G401 (cell line): ENCODE results near the gene MRPL27. TPM values are rescaled to one million over a fixed set of nuclear protein-coding genes. Genes with fewer than 3 reads are reported as not detected.

ENCODE experiments used
- DNase-seq: peaks from one replicate; pipeline ENCODE4 v3.0.0-alpha.2; 2015; ENCODE audit warnings: low spot score
- in situ Hi-C: cut with HindIII; loops from 2 replicates; pipeline ENCODE4 v1.10.0; 2016; ENCODE audit warnings: low sequenced_read_pairs, mixed read lengths
- total RNA-seq: library from RNA; depleted of rRNA; stranded (reverse); fragments of >200 nt; shearing (Covaris generic); gene quantifications from 2 replicates; pipeline ENCODE4 v1.2.3, GENCODE V29; 2014

The MRPL27 gene
- total RNA-seq, 1 experiment from 2014 or later, result 69.9 TPM

DNA sequence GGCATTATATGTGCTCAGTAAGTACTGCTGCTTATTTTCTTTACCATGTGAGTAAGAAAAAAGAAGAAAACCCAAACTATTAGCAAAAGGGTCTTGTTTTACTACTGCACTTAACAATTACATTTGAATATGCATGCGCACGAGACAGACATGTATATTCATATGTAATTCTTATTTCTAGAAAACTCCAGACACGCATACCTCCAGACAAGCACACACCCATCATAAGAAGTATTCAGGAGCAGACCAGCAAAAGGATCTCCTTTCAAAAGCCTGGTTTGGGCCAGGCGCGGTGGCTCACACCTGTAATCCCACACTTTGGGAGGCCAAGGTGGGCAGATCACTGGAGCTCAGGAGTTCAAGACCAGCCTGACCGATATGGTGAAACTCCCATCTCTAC is 16.6 kb upstream of the MRPL27 start:
- in situ Hi-C loops, result no loop called here
- no peak for DNase-seq

DNA sequence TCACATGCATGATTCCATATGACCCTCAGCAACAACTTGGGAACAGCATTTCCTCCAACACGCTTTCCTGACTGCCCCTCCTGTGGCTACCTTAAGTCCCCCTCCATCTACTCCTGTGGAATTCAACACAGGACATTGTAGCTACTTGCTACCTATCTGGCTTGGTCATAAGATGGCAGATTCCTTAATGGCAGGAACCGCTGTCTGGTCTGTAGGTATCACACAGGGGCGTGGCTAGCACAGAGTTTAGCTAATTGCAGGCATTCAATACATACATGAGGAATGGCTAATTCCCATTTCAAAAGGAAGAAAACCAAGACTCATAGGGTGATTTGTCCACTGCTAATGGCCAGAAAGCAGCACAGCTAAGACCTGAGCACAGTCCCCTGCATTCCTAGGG is 15.7 kb upstream of the MRPL27 start:
- no peak for DNase-seq
- in situ Hi-C loops, result no loop called here

DNA sequence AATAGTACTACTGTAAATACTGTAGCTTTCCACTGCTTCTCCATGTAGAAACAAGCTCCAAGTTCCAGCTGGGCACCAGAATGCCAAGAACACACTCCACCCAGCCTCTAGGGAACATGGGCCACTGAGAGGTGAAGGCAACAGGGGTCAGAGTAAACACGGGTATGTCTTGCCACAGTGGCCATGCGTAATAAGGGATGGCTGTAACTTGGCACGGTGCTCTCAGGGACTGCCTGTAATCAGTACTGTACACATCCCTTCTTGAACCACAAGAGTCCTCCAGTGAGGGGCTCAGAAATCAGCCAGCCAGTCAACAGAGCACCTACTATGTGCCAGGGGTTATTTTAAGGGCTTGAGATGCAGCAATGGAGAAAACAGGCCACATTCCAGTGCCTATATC is 13.5 kb upstream of the MRPL27 start:
- DNase-seq, result no peak
- in situ Hi-C loops, result no loop called here

DNA sequence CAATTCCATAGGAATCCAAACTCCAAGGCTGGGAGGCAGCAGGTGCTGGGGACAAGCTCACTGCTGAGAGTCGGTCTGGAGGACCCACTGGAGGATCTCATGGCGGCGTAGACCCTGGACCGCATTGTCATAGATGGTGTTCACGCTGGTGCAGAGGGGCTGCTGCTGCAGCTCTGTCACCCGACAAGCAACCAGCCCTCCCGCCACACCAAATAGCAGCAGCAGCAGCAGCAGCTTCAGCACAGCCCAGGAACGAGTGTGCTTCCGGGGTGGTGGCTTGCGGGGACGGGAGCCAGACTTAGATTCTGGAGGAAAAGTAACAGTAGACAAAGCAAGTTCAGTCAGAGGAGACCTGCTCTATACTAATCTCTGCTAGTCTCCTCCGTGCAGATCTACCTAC is 9.9 kb upstream of the MRPL27 start:
- in situ Hi-C loops, result no loop called here
- DNase-seq, result no peak

DNA sequence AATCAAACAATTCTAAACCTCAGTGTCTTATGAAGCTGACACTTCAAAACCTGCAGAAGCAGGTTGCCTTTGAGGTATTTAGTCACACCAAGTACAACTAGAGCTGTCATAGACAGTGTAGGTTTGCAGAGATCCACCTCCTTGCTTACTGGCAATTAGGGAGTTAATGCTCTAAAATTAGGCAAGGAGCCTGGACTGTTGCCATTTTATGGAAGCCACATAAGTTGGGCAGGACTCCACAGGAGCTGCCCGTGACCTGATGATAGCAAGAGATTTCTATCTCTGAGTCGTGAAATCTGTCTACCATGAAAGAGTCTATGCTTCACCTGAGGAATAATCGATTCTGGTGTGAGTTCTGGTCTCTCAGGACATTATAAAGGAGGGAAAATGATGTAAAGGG is 8.9 kb upstream of the MRPL27 start:
- in situ Hi-C loops, result no loop called here
- no peak for DNase-seq

DNA sequence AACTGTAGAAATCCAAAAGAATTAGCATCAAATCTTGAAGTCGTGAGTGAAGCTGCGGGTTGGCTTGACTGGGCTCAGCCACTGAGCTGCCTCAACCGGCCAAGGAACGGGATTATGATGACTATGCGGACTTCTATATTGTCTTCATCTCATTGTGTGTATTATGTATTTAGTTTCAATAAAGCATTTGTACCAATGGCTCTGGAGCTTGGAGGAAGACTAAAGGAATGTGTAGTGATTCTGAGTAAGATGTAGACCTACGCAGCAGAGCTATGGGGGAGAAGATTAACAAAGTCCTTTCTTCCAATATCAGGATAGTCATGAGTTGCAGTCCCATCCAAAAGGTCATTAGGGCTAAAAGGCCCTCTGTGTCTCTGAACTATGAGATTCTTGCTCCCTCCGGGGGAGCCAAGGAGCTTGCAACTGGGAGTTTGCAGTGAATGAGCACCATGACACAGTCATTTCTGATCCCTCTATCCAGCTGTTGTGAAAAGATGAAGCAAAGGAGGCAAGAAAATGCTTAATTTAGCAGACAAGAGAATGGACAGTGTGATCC is 8.4 kb upstream of the MRPL27 start:
- no peak for DNase-seq
- in situ Hi-C loops, result no loop called here

DNA sequence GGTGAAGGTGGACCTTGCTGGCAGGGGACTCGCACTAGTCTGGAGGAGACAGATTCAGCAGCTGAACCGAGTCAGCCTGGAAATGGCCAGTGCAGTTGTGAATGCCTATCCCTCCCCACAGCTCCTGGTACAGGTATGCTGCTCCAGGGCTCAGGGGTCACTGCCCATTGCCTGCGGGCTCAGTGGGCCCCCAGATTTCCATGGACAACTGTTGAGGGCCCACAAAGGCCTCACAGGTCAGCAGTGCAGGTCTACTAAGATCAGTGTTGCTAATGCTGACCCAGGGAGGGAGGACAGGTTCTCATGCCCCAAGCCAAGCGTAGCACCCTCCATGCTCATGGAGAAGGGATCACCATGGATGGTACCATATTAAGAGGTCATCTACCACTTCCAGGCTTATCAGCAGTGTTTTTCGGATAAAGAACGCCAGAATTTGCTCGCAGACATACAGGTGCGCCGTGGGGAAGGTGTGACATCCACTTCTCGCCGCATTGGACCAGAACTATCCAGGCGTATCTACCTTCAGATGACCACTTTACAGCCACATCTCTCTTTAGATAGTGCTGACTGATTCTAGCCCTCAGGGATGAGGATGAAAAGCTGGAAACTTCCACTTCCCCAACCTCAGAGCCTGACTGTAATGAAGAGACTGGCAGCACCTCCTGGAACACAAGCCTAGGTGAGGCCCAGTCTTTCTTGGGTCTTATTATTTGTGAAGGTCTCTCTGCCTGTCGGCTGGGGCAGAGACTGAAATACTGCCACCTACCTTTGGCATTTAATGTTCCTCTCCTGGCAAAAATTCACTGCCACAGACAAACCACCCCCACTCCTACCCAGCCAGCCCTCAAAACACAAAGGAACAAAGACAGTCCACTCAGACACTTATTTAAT is 7.6 kb upstream of the MRPL27 start:
- in situ Hi-C loops, result no loop called here
- DNase-seq, result no peak

DNA sequence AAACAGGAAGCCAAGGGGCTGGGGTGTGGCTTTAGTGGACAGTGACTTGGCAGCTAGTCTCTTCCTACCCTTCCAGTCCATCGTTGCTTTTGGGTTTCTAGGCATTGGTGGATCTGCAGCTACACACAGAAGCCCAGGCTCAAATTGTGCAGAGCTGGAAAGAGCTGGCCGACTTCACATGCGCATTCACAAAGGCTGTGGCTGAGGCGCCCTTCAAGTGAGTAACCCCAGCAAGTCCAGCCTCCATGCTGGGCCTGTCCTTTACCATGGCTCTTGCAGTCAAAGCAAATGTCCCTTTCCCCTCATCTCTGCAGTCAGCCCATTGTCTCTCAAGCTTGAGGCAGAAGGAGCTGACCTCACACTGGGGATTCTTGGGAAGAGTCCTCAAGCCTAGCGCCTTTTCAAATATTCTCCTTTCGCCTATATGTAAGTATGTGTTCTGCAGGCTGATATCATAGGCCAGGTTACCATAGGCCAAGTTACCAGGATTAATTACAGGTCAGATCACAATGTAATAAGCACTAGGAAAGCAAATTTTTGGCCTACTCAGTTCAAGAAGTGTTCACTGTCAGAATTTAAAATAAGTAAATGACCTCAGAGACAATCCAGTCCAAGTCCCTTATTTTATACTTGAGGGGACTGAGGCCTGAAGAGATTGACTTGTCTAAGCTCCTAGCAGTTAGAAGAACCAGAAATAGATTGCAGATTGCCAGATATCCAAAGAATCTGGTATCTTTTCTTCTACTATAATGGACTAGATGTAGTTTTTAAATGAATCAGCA is 6.6 kb upstream of the MRPL27 start:
- in situ Hi-C loops, result no loop called here

DNA sequence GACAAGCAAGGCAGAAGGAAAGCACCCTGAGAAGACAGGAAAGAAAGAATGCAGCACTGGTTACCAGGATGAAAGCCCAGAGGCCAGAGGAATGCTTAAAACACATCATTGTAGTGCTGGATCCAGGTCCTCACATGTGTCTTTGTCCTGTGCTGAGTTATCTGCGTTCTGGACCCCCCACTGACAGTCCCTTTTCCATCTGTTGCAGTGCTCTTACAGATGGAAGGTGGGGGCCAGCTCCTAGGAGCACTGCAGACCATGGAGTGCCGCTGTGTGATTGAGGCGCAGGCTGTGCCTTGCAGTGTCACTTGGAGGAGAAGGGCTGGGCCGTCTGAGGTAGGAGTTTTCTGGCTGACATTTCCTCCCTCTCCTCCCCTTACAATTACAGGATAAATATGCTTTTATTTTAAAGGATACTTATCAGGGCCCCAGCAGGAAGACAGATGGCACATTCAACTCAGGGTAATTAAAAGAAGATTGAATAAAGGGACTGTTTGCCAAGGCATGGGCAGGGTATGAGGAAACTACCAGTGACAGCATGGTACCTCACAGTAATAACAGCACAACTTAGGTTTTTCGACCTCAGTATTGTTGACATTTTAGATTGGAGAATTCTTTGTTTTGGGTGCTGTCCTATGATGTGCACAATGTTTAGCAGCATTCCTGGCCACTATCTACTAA is 3.0 kb upstream of the MRPL27 start:
- in situ Hi-C loops, result no loop called here
- no peak for DNase-seq

More for the DNA sequence above, 6.6 kb upstream of the MRPL27 start:
- no peak for DNase-seq

DNA sequence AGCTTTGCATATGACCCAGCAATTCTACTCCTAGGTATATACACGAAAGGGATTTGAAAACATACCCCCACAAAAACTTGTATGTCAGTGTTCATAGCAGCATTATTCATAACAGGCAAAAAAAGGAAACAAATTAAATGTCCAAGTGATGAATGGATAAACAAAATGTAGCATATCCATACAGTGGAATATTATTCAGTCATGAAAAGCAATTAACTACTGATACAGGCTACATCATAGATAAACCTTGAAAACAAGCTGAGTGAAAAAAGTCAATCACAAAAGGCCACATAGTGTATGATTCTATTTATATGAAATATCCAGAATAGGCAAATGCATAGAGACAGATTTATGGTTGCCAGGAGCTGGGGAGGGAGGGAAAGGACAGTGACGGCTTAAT is 721 bp upstream of the MRPL27 start:
- in situ Hi-C loops, result no loop called here
- no peak for DNase-seq

DNA sequence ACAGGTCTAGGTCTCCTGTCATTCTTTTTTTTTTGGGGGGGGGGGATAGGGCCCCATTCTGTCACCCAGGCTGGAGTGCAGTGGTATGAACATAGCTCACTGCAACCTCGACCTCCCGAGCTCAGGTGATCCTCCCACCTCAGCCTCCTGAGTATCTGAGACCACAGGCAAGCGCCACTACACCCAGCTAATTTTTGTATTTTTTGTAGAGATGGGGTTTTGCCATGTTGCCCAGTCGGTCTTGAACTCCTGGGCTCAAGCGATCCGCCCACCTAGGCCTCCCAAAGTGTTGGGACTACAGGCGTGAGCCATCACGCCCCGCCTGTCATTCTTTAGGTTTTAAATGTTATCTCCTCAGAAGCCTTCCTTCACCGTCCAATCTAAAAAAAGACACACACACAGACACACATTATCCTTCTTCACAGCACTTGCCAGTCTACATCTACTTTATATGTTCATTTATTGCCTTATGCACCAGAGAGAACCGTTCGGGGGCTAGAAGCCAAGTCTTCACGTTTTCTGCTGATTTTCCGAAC is 694 bp downstream of the MRPL27 start:
- in situ Hi-C loops, result no loop called here
- no peak for DNase-seq

DNA sequence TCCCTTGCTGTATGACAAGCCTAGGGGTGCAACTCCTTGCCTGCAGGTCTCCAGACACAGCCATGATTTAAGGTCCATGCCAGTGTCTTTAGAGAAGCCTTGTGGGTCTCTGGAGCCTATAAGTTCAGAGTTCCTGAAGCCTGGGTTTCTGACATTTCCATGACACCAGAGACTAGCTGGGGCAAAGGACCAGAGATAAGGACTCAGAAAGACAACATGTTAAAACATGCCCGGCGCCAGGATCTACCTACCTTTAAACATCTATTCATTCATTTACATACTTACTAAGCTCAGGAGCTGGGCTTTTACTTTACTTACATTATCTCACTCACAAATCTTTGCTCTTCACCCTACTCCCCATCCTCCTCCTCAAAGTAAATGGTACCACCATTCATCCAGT is 1.5 kb downstream of the MRPL27 start:
- in situ Hi-C loops, result no loop called here
- no peak for DNase-seq

DNA sequence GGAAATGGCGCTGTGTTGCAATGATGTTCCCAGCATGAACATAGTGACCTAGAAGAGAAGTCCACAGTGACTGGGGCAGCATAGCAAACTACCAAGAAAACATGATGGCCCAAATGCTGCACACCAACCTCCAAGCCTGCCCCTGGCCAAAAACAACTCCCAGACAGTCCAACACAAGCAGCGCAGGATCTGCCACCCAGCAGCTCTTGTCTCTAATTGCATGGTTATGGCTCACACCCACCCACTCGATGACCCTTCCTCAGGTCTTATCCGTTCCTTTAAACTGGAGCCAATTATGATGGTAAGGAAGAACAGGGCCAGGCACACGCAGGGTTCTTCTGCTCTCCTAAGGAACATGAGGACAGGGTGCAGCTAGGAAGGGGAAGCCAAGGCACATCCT is 2.9 kb downstream of the MRPL27 start:
- no peak for DNase-seq
- in situ Hi-C loops, result no loop called here

DNA sequence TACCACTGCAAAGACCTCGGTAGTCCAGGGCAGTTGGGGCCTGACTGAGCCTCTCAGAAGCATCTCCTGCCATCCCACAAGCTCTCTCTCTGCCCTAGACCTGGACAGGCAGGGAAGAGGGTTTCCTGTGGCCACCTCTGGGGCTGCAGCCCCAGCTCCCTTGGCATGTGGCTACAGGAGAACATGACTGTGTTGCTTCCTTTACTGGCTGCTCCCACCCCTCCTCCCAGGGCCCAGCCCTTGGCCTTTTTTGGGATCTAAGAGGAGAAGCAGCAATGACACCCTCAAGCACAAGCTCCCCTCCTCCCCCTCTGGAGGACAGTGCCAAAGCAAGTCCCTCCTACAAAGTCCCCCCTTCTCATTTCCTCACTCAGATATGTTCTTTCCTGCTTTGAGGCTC is 5.6 kb downstream of the MRPL27 start:
- in situ Hi-C loops, result no loop called here

DNA sequence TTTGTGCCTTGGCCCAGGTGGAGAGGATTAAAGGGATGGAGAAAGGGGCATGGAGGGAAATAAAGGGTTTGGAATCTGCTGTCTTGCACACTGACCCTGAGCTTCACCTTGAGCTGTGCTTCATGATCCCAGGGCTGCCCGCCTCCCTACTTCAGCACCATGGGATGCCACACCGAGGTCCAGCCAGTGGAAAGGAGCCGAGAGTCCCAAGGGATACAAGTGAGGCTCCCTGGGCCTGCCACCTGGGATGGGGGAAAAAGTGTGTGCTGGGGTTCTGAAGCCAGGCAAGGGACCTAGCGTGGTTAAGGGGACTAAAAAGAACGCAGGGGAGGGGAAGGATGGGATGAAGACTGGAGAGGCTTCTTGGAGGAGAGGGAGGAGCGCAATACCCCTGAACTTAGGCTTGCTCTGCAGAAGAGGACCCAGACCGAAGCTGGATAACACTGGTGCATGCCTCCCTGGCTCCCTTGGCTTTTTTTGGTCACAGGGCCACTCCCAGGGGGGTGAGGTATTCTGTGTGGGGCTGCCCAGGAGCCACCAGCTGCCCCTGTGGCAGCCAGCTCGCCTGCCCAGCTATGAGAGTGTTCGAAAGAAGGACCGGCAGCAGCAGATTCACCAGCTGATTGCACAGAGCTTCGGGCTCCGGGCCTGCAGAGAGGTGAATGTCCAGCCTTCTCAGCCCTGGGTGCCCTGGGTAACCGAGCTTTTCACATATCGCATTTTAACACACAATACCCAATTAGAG is 7.2 kb downstream of the MRPL27 start:
- DNase-seq, result no peak
- in situ Hi-C loops, result no loop called here

More for the DNA sequence above, 5.6 kb downstream of the MRPL27 start:
- no peak for DNase-seq

DNA sequence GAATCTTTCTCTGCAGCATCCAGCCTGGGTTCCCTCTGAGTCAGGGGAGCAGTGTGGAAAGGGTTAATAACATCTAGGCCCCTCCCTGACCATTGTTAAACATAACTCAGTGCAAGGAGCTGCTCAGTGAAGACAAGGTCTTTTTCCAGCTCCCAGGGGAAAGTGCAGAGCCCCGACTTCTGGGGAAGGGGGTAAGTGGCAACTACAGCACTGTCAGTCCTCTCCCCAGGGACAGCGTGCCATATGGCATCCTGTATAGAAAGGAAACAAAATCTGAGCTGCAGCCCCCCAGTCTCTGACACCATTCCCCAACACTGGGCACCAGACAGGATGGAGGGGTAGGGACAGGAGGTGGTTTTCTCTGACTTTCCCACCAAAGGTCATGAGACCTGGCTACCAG is 7.8 kb downstream of the MRPL27 start:
- in situ Hi-C loops, result no loop called here
- no peak for DNase-seq

DNA sequence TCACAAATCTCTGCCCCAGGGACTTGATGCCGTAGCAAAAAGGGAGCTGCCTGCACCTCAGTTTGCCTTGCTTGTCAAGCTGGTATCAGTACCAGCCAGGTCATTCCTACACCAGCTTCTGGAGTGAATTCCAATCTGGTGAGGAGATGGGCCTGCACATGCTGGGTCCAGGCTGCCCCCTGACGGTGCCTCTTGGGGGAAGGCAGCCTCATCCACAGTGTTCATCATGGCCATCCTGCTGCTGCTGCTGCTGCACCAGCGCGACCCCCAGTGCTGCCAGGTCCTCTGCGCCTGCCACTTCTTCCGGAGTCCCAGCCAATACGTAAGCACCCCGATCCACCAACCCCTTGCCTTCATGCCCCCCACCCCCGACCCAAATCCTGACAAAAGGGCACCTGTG is 8.3 kb downstream of the MRPL27 start:
- in situ Hi-C loops, result no loop called here
- no peak for DNase-seq

DNA sequence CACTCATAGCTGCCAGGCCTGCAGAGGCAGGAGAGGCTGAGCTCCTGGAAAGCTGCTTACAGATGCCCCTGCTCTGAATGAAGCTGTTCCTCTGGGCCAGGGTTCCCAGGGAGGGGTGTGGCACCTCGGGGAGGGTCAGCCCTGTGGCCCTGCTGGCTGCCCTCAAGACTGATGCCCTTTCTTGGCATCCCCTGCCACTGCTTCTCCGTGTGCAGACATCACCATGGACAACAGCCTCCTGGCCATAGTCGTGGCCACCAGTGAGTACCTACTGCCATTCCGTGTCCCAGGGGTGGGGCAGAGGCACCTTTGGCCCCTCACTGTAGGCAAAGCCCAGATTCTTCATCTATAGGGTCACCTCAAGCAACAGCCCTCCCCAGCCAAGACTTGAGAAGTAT is 8.9 kb downstream of the MRPL27 start:
- in situ Hi-C loops, result no loop called here
- DNase-seq, result no peak
